Glutamatergic neuron (in vitro differentiated cells): ENCODE data around the gene MCEMP1. TPM values are rescaled to one million over a fixed set of nuclear protein-coding genes. Genes with fewer than 3 reads are reported as not detected.
A peak's percentile ranks its signal among the peaks of the same experiment; 100 is the strongest.

Experiments used
- DNase-seq: peaks from one replicate; pipeline ENCODE4 v3.0.0; 2022
- H3K27ac Mint-ChIP-seq: one replicate; pipeline ENCODE4 v1.8.0; 2020; ENCODE audit warnings: mild to moderate bottlenecking, mixed read lengths, inconsistent platforms; ENCODE audit not compliant: unreplicated experiment
- H3K27me3 Mint-ChIP-seq: one replicate; pipeline ENCODE4 v1.8.0; 2020; ENCODE audit warnings: mild to moderate bottlenecking, moderate library complexity, mixed read lengths, inconsistent platforms; ENCODE audit not compliant: unreplicated experiment
- H3K36me3 Mint-ChIP-seq: one replicate; pipeline ENCODE4 v1.8.0; 2020; ENCODE audit warnings: mild to moderate bottlenecking, mixed read lengths, inconsistent platforms; ENCODE audit not compliant: unreplicated experiment
- H3K4me1 Mint-ChIP-seq: one replicate; pipeline ENCODE4 v1.8.0; 2020; ENCODE audit warnings: mild to moderate bottlenecking, low read depth, mixed read lengths, inconsistent platforms; ENCODE audit not compliant: unreplicated experiment
- H3K4me3 Mint-ChIP-seq: one replicate; pipeline ENCODE4 v1.8.0; 2020; ENCODE audit warnings: mild to moderate bottlenecking, mixed read lengths, inconsistent platforms; ENCODE audit not compliant: unreplicated experiment
- H3K9me3 Mint-ChIP-seq: one replicate; pipeline ENCODE4 v1.8.0; 2020; ENCODE audit warnings: mild to moderate bottlenecking, moderate library complexity, mixed read lengths, inconsistent platforms; ENCODE audit not compliant: unreplicated experiment
- CTCF ChIP-seq: fragments of 200-600 bp; sonication (generic); IDR thresholded peaks from one replicate; pipeline ENCODE4 v1.5.0; 2021; ENCODE audit not compliant: partially characterized antibody, unreplicated experiment
- total RNA-seq: library from RNA; stranded (reverse); fragmentation: NEBNext Ultra II Directional; extraction: Animal tissue kit (Norgen Biotek cat#: 25700); gene quantifications from one replicate; pipeline ENCODE4 v1.2.1, GENCODE V29; 2021; ENCODE audit not compliant: unreplicated experiment

MCEMP1 gene
- total RNA-seq, 1 donor from 2014 or later = not detected

- Mint-ChIP-seq H3K9me3 (peaks cover 7% of the 10 kb centered on the region), H3K4me3 (peak overlapping the region; percentile 76), H3K27ac (no peak overlapping the region), H3K27me3 (peaks cover 8% of the 10 kb centered on the region), H3K36me3 (no peaks in the 10 kb centered on the region), H3K4me1 (peaks cover 14% of the 10 kb centered on the region)
- no peak for DNase-seq
- TF ChIP-seq CTCF = no peak
Observed at GRCh38 chr19:7679771-7680605, 3.1 kb downstream of the MCEMP1 start.

- peak within 1 kb of the TSS; percentile 90 for H3K27ac Mint-ChIP-seq
- peaks cover 20% of the 10 kb centered on the region for H3K4me1 Mint-ChIP-seq
- DNase-seq = peak; percentile 93
- H3K36me3 Mint-ChIP-seq = no peaks in the 10 kb centered on the region
- peak within 1 kb of the TSS; percentile 90 for H3K4me3 Mint-ChIP-seq
- peaks cover 10% of the 10 kb centered on the region for H3K9me3 Mint-ChIP-seq
- peak; percentile 94 for TF ChIP-seq CTCF
- peaks cover 8% of the 10 kb centered on the region for H3K27me3 Mint-ChIP-seq
Observed at GRCh38 chr19:7680606-7681339, 3.9 kb downstream of the MCEMP1 start, which contains the start of gene TRAPPC5. Gene TRAPPC5, plus strand, starts transcription at chr19:7680833. Its CDS starts 1,421 bp downstream, at chr19:7682254.

- TF ChIP-seq CTCF = no peak
- Mint-ChIP-seq H3K4me3 (peak overlapping the region; percentile 90), H3K27ac (peak overlapping the region; percentile 90), H3K27me3 (peaks cover 10% of the 10 kb centered on the region), H3K36me3 (no peaks in the 10 kb centered on the region), H3K4me1 (peaks cover 20% of the 10 kb centered on the region), H3K9me3 (peaks cover 10% of the 10 kb centered on the region)
- peak; percentile 86 for DNase-seq
Observed at GRCh38 chr19:7681340-7682174, 4.7 kb downstream of the MCEMP1 start.

- Mint-ChIP-seq H3K27ac (peak overlapping the region; percentile 90), H3K9me3 (peaks cover 12% of the 10 kb centered on the region), H3K36me3 (no peaks in the 10 kb centered on the region), H3K27me3 (peaks cover 7% of the 10 kb centered on the region), H3K4me3 (peak overlapping the region; percentile 90), H3K4me1 (peaks cover 20% of the 10 kb centered on the region)
- peak; percentile 63 for TF ChIP-seq CTCF
- peak; percentile 59 for DNase-seq
Observed at GRCh38 chr19:7682175-7682855, 5.4 kb downstream of the MCEMP1 start.
